HPDE6-E6E7 (cell line): ENCODE results near the gene HLA-F.

Experiments
- DNase-seq: peaks from one replicate; pipeline ENCODE4 v3.0.0; 2011; ENCODE audit warnings: missing footprints; ENCODE audit errors: extremely low spot score

The HLA-F gene

DNA sequence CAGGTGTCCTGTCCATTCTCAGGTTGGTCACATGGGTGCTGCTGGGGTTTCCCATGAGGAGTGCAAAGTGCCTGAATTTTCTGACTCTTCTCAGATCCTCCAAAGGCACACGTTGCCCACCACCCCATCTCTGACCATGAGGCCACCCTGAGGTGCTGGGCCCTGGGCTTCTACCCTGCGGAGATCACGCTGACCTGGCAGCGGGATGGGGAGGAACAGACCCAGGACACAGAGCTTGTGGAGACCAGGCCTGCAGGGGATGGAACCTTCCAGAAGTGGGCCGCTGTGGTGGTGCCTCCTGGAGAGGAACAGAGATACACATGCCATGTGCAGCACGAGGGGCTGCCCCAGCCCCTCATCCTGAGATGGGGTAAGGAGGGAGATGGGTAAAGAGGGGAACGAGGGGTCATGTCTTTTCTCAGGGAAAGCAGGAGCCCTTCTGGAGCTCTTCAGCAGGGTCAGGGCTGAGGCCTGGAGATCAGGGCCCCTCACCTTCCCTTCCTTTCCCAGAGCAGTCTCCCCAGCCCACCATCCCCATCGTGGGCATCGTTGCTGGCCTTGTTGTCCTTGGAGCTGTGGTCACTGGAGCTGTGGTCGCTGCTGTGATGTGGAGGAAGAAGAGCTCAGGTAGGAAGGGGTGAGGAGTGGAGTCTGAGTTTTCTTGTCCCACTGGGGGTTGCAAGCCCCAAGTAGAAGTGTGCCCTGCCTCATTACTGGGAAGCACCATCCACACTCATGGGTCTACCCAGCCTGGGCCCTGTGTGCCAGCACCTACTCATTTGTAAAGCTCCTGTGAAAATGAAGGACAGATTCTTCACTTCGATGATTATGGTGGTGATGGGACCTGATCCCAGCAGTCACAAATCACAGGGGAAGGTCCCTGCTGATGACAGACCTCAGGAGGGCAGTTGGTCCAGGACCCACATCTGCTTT lies 2.0 kb downstream of the HLA-F start:
- no peak for DNase-seq

DNA sequence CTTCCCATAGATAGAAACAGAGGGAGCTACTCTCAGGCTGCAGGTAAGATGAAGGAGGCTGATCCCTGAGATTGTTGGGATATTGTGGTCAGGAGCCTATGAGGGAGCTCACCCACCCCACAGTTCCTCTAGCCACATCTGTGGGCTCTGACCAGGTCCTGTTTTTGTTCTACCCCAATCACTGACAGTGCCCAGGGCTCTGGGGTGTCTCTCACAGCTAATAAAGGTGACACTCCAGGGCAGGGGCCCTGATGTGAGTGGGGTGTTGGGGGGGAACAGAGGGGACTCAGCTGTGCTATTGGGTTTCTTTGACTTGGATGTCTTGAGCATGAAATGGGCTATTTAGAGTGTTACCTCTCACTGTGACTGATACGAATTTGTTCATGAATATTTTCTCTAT lies 2.8 kb downstream of the HLA-F start:
- no peak for DNase-seq

DNA sequence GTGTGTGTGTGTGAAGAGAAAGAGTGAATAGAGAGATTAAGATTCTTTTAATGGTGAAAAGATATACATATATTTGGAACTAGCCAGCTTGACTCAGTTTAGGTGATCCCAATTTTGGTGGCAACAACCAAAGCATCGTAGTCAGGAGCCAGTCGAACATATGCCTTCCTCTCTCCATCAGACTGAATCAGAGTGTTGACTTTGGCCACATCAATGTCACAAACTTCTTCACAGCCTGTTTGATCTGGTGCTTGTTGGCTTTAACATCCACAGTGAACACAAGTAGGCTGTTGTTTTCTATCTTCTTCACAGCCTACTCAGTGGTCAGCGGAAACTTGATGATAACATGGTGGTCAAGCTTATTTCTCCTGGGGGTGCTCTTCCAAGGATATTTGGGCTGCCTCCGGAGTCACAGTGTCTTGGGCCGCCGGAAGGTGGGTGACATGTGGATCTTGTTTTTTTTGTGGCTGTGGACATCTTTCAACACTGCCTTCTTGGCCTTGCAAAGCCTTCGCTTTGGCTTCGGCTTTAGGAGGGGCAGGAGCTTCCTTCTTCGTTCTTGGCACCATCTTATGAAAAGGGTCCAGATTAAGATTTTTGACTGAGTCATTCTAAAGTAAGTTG lies 3.4 kb downstream of the HLA-F start:
- DNase-seq, result no peak

DNA sequence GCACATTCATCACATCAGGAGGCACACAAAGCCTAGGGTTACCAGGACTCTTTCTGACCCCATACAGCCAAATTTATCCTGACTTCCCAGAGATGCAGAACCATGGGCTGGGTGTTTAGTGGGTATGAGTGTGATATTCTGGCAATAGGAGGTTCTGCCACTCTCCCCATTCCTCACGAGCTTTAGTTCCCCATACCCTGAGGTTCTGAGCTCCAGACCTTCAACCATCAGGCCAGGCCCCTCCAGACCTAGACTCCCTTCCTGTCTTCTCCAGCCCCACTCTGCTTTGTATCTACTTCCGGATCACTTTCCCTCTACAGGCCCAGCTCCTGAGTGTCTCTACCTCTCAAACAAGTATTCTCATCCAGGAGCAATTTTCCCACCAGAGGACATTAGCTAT lies 4.4 kb downstream of the HLA-F start:
- no peak for DNase-seq

DNA sequence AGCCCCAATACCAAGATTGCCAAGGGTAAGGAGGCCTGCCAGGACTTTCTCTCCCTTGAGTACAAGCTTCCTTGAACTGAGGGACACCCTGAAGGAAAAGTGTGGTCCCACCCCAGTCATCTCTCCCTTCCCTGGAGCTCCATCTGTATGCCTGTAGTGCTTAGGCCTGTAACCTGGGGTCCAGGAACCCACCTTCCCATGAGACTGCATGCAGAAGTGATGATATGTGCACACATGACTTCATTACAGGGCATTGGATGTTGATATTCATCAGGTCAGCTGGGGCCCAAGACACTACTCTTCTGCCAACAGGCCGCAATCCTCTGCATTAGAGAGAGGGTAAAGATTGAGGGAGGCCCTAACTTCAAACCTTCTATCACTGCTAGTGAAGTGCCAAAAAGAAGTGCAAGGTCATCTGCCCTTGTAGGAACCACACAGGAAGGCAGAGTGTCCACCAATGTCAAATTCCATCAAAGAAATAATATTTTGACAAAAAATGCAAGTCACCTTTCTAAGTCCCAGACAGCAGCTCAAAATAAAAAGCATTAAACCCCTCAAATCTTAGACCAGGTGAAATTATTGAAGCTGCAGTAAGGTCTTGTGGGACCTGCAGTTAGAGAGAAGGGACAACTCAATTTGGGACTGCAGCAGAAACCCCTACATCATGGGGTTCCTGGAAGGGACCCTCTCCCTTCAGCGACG lies 5.1 kb downstream of the HLA-F start:
- no peak for DNase-seq

DNA sequence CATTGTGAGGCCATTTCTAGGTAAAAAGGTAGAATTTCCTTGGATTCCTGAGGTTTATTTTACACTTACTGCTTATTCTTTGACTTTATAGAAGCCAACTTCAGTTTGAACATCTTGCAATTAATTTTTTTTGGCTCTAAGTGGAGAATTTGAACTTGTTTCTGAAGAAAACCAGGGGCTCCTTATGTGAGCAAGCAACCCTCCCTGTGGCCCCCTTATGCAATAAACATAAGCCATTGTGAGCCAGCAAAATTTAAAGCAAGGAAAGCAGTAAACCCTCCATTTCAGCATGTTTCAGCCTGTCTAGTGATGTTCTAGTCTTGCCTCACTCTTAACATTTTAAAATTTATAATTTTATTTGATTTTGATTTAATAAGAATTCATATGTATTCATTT lies 5.6 kb downstream of the HLA-F start:
- DNase-seq, result no peak

DNA sequence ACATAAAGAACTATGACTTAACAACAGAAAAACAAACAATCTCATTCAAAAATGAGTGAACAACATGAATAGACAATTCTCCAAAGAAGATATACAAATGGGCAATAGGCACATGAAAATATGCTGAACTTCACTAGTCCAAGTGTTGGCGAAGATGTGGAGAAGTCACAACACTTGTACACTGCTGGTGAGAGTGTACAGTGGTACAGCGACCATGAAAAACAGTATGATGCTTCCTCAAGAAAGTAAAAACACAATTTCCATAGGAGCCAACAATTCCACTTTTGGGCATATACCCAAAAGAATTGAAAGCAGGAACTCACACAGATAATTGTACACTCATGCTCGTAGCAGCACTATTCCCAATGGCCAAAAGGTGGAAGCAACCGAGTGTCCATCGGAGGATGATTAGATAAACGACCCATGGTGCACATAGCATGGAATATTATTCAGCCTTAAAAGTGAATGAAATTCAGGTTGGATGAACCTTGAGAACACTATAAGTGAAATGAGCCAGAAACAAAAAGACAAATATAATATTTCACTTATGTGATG lies 6.6 kb downstream of the HLA-F start:
- no peak for DNase-seq

DNA sequence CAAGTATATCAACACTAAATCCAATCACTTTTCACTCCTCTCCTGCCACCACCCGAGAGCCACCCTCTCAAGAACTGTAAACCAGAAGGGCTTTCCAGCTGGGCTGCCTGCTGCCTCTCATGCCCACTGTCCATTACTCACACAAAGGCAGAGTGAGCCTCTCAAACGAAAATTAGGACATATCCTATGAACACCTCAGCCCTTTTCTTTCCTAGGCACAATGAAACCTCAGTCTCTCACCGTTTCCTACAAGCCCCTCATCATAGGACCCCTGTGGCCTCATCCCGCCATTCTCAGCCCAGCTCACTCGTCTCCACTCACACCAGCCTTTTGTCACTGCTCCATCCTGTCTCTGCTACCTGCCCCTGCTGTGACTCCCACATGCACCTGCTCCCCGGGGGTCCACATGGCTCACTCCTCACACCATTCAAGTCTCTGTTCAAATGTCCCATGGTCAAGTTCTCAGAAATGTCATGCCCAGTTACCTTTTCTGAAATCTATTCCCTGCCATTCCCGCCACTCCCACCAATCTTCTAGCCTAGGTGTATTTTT lies 7.4 kb downstream of the HLA-F start:
- DNase-seq, result no peak

DNA sequence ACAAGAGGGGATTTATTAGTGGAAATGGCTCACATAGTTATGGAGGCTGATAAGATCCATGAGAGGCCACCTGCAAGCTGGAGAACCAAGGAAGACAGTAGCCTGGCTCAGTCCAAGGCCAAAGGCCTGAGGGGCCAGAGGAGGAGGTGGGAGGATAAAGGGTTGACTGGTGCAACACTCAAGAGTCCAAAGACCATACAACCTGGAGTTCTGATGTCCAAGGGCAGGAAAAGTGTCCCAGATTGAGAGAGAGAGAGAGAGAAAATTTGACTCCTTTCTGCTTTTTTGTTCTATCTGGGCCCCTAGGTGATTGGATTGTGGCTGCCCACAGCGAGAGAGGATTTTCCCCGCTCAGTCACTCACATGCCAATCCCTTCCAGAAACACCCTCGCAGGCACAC lies 8.0 kb downstream of the HLA-F start:
- DNase-seq, result no peak

DNA sequence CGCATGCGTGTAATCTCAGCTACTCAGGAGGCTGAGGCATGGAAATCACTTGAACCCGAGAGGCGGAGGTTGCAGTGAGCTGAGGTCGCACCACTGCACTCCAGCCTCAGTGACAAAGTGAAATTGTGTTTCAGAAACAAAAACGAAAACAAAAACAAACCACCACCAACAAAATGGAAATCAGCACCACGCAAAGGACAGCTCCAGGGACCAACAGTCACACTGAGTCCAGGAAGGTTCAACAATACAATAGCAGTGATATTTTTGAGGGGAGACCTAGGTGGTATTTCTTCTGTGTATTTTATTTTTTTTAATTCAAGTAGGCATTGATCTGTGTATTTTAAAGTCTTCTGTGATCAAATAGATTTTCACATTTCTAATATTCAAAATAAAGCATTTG lies 9.8 kb downstream of the HLA-F start:
- DNase-seq, result no peak

DNA sequence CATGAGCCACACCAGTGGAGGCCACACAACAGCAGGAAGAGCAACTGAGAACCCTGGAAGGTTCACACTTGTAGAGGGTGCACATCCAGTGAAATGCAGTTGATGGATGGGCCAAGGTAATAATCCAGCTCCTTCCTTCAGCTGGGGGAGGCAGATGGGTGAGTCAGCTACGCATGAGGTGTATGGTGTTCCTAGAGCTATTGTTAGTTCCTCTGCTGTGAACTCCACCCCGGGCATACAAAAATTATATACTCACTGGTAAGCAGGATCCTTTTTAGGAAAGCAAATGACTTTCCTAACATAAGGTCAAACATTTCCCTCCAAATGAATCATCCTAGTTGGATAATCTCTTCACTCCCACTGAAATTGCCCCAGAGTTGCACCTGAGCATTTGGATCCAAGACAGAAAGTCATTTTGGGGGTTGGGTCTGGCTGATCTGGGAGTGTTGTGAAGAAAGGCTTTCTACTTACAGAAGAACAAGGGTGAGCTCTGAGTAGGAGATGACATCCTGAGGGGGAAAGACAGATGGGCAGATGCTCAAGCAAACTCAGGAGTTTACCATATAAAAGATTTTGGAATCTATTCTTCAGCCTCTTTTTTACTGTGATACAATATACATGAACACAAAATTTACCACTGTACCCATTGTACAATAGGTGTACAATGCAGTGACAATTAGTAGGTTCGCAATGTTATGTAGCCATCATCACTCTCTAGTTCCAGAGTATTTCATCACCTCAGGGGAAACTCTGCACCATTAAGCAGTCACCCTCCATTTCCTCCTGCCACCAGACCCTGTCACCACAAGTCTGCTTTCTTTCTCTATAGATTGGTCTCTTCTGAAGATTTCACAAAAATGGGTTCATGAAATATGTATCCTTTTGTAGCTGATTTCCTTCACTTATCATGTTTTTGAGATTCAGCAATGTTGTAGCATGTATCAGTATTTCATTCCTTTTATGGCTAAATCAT lies 11.1 kb downstream of the HLA-F start:
- no peak for DNase-seq

DNA sequence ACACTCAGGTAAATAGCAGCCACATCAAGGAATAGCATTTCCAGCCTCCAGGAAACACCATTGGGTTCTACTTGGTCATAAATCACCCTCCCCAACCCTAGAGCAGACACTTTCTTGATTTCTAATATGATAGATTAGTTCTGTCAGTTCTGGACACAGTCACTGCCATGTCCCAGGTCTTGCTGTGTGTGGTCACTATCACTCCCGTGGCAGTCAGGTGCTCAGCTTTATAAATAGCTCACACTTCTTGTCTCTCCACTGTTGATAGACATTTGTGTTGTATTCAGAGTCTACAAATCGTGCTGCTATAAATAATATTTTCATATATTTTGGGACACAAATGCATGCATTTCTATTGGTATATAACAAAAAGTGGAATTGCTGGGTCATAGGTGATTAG lies 13.3 kb downstream of the HLA-F start:
- DNase-seq, result no peak

DNA sequence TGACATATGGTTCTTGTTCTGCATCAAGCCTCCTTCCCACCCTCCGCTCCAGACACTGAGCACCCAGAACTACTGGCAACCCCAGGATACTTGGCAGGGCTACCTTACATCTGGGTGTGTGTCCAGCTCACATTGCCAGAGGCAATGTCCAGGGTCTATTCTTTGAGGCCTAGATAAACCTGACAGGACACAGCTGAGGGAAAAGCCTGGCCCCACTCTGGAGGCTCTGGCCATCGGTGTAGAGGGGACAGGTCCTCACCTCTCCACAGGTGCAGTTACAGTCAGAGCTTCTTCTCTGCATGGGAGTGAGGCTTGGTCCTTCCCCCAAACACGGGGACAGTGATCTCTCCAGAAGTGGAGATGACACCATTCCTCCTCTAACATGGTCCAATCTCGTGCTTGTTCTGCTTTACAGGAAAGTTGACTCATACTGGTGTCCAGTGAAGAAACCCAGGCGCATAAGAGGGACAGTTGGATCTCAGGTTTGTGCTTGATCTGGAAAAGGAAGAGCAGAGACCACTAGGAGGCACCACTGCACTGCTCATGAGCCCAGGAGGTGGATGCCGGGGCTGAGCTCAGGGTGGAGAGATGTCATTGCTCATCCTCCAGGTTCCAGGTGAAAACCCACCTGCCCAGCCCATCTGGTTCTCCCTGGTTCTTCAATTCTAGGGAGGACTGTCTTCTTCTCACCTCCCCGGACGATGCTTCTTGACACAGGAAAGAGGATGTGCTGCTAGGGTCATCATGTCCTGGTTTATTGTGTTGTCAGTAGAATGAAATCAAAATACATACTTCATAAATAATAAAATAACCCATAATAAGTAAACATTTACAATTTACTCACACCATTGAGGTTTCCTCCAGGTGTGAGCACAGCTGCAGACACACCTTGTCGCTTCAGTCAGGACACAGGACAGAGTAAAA lies 14.7 kb downstream of the HLA-F start:
- DNase-seq, result no peak

DNA sequence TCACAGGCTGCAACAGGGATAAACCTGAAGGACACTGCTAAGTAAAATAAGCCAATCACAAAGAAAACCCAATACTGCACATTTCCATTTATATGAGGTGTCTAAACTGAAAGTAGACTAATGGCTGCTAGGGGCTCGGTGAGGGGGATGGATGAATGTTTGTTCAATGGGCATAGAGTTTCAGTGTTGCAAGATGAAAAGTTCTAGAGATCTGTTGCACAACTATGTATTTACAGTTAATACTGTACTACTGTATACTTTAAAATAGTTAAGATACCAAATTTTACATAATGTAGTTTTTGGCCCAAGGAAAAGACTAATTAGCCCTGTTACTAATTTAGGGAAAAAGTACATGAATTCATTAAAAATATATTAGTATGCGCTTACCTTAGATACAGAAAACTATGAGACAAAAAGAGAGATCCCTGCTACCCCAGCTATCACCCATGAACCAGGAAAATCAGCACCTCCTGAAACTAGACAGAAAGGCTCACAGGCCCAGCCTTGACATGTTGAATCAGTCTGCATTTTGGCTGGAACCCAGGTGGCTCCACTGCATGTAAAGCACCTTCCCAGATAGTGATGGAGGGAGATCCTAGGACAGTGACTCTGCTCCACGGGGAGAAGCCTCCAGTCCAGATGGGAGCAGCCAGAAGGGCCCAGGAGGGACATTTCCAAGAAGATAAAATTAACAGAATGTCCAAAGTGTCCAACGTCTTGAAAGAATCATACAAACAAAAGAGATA lies 16.1 kb downstream of the HLA-F start:
- DNase-seq, result no peak

DNA sequence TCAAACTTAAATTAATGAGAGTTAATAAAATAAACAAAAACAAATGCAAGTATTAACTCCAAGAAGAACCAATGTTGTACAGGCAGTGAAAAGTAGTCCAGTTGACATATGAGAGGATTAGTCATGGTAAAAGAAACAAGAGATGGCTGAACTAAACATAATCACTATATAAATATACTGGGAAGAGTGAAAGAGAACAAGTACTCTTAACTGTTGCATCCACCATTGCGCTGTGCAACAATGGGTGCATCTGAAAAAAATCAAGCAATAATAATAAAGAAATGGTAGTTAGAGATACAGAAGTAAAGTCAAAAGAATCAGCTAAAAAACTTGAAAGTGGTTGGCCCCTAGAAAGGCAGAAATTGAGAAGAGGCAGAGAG lies 16.6 kb downstream of the HLA-F start:
- DNase-seq, result no peak

DNA sequence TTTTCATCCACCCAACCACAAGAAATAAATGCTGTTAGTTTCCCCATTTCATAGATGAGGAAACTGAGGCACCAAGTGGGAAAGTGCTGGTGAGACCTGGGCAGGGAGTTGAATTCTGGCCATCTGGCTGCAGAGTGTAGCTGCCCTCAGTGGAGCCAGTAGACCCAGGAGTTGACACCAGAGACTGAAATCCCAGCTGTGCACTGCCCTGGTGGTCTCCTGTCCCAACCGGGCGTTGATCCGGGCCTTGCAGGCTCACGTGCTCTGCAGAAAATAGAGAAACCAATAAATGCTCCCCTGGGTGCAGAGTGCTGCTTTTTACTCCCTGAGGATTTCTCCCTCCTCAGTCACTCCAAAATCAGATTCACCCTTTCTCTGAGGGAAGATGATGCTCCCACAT lies 18.4 kb downstream of the HLA-F start:
- DNase-seq, result no peak

DNA sequence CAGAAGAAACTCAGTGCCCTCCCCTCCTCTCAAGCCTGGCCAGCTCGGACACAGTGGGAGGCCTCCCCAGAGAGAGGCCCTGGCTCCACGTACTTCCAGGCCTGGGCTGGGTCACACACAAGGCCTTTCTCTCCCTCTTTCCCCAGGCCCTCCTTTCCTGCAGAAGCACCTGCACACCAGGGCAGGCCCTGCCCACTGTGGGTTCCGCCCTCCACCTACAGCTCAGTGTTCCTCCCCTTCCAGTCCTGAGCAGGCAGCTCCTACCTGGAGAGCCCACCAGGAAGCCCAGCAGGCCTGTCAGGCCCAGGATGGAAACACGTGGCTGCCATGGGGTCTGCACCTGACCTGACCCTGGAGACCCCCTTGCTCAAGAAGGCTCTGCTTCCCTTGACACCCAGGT lies 18.9 kb downstream of the HLA-F start:
- DNase-seq, result no peak

DNA sequence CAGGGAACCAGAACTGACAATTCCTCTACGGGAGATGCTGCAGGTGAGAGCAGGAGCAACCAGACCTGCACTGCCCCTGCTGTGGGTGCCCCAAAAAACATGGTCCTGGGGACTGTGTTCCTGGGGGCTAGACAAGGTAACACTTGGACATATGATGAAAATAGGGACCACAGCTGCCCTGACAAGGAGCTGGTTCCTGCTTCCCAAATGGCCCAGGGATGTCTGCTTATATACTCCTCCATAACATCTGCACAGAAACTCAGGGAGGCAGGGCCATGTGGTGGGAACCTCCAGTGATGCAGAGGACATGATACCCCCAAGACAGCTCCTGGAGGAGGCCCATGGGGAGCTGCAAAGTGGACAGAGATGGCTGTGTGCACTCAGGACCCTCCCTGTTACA lies 19.8 kb downstream of the HLA-F start:
- no peak for DNase-seq

DNA sequence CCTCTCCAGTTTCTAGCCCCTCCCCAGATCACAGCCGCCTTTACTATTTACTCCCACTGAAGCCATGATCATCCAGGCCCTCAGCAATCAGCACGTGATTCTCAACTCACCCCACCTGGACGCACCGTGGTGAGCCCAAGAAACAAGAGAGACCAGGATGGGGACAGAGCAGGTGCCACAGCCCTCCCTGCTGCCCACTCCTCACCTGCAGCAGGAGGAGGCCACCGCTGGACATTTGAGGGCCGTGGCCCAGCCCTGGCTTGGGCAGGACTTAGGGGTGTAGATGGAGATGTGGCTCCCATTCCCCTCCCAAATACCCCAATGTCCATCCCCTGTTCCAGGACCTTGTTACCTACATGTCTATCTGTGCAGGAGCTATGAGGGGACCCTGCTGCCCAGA lies 20.3 kb downstream of the HLA-F start:
- no peak for DNase-seq
